GM23248 (cell line): ENCODE results near the gene ZDHHC14.

Experiments used
- EZH2 ChIP-seq: fragments of 200-600 bp; sonication (generic); IDR thresholded peaks from 2 replicates; pipeline ENCODE4 v1.6.1; 2018; ENCODE audit warnings: antibody characterized with exemption, mild to moderate bottlenecking; ENCODE audit not compliant: insufficient read depth, poor library complexity, severe bottlenecking
- EZH2phosphoT487 ChIP-seq: fragments of 200-600 bp; sonication (generic); IDR thresholded peaks from 2 replicates; pipeline ENCODE4 v1.6.1; 2018; ENCODE audit warnings: antibody characterized with exemption, moderate library complexity, mild to moderate bottlenecking, low read depth; ENCODE audit not compliant: insufficient read depth

GRCh38 chr6:157684620-157685299 lies 303.8 kb downstream of the ZDHHC14 start:
- TF ChIP-seq EZH2 (no peak), EZH2phosphoT487 (no peak)
